Lung (tissue), 12 donors: ENCODE data around the gene MON1B. TPM values are rescaled to one million over a fixed set of nuclear protein-coding genes. Genes with fewer than 3 reads are reported as not detected.

Source experiments
- ATAC-seq: fragments of 200-7000 bp; cut with Tn5 transposase; one replicate; pipeline ENCODE4 v1.9.1; 2020; ENCODE audit warnings: moderate number of reproducible peaks; ENCODE audit not compliant: insufficient read depth, low FRiP score
- DNase-seq, 3 donors: peaks; one replicate each; pipeline ENCODE4 v3.0.0-alpha.2; 2013 to 2017
- H3K27ac ChIP-seq, 2 donors: one replicate each; pipeline ENCODE4 v1.5.1; 2013; ENCODE audit warnings: mild to moderate bottlenecking in 2 of 2, moderate library complexity in 2 of 2, control low read depth in 1 of 2, inconsistent platforms in 1 of 2, low read depth in 1 of 2, low read length in 1 of 2
- H3K27me3 ChIP-seq, 3 donors: one replicate each; pipeline ENCODE4 v1.5.1; 2013; ENCODE audit warnings: low read length in 2 of 3; ENCODE audit not compliant: control insufficient read depth in 3 of 3, insufficient read depth in 3 of 3
- H3K36me3 ChIP-seq, 4 donors: one replicate each; pipeline ENCODE4 v1.5.1; 2013; ENCODE audit warnings: low read length in 4 of 4, mild to moderate bottlenecking in 1 of 4, moderate library complexity in 1 of 4; ENCODE audit not compliant: control insufficient read depth in 4 of 4, insufficient read depth in 4 of 4
- H3K4me1 ChIP-seq, 5 donors: one replicate each; pipeline ENCODE4 v1.5.1; 2013; ENCODE audit warnings: low read length in 5 of 5, mild to moderate bottlenecking in 2 of 5, moderate library complexity in 1 of 5; ENCODE audit not compliant: control insufficient read depth in 5 of 5, insufficient read depth in 5 of 5
- H3K4me3 ChIP-seq: one replicate; pipeline ENCODE4 v1.5.1; 2013; ENCODE audit warnings: mild to moderate bottlenecking, control low read depth, moderate library complexity
- H3K9ac ChIP-seq, 2 donors: one replicate each; pipeline ENCODE4 v1.5.1; 2013; ENCODE audit warnings: low read length in 2 of 2, control low read depth in 1 of 2; ENCODE audit not compliant: insufficient read depth in 1 of 2
- H3K9me3 ChIP-seq, 4 donors: one replicate each; pipeline ENCODE4 v1.5.1; 2013; ENCODE audit warnings: low read length in 3 of 4, mild to moderate bottlenecking in 1 of 4, moderate library complexity in 1 of 4; ENCODE audit not compliant: control insufficient read depth in 4 of 4, insufficient read depth in 3 of 4
- CTCF ChIP-seq: IDR thresholded peaks from 2 replicates; pipeline ENCODE4 v1.5.1; 2012; ENCODE audit warnings: mild to moderate bottlenecking; ENCODE audit errors: control extremely low read depth, extremely low read depth
- whole genome bisulfite sequencing, 2 donors: extraction: QIAGEN DNeasy Blood & Tissue Kit; methylation state at CpG; one replicate each; pipeline ENCODE4 v1.1.7; 2013; 5-methylcytosine and 5-hydroxymethylcytosine counted together
- polyA plus RNA-seq, 2 donors: library from polyadenylated mRNA; stranded (reverse); fragments of 200-250 nt; gene quantifications; one replicate each; pipeline ENCODE4 v1.2.1, GENCODE V29; 2013
- total RNA-seq, 2 donors: library from RNA; depleted of rRNA in 1 of 2; stranded (reverse); fragments of >200 nt in 1 of 2; gene quantifications; one replicate each; pipeline ENCODE4 v1.2.1, GENCODE V29; 2014 to 2021
- donor health status: control.
- donor health status: control.
- donor health status: Bipolar disorder and iron deficiency.
- donor health status: healthy.
- donor health status: DM: yes; HTN: yes; CAD: no.

Gene MON1B
- total and polyA plus RNA-seq, 4 donors = 8.8 to 77.8 (median 23.8) TPM

- no peak for TF ChIP-seq CTCF
- Histone ChIP-seq H3K27me3 (no peaks in the 10 kb centered on the region), H3K9me3 (no peaks in the 10 kb centered on the region), H3K27ac (no peak within 1 kb of the TSS), H3K4me1 (no peaks in the 10 kb centered on the region), H3K36me3 (peaks cover 9 to 44% (median 17%) of the 10 kb centered on the region in 4 donors), H3K9ac (no peak within 1 kb of the TSS), H3K4me3 (no peak within 1 kb of the TSS)
- DNase-seq (no peak), ATAC-seq (no peak)
- WGBS, 2 donors = 92 to 96% methylated on average over 18 of the region's 18 CpGs
Measured at GRCh38 chr16:77199211-77199610, 8.2 kb downstream of the MON1B start, which contains the start of gene SYCE1L. SYCE1L (plus strand) TSS chr16:77199408; CDS start chr16:77199452, 44 bp downstream.

- H3K4me1 ChIP-seq = no peaks in the 10 kb centered on the region
- 85 to 92% methylated on average over 2 of the region's 2 CpGs for WGBS, 2 donors
- no peak overlapping the region for H3K4me3 ChIP-seq
- no peaks in the 10 kb centered on the region for H3K27me3 ChIP-seq
- H3K9me3 ChIP-seq = no peaks in the 10 kb centered on the region
- H3K36me3 ChIP-seq = no peaks in the 10 kb centered on the region
- DNase-seq = no peak
- no peak for ATAC-seq
- H3K9ac ChIP-seq = no peak overlapping the region
- TF ChIP-seq CTCF = no peak
- no peak overlapping the region for H3K27ac ChIP-seq
Measured at GRCh38 chr16:77206533-77206932, 15.5 kb downstream of the MON1B start.

GRCh38 chr16:77207030-77207429 is 16.0 kb downstream of the MON1B start:
- H3K27ac ChIP-seq = no peak overlapping the region
- no peaks in the 10 kb centered on the region for H3K27me3 ChIP-seq
- peaks cover 0 to 4% (median 0%) of the 10 kb centered on the region in 5 donors for H3K4me1 ChIP-seq
- no peaks in the 10 kb centered on the region for H3K9me3 ChIP-seq
- no peak overlapping the region for H3K4me3 ChIP-seq
- peak in 2 of 3 donors; percentile 24 to 31 for DNase-seq
- TF ChIP-seq CTCF = no peak
- no peaks in the 10 kb centered on the region for H3K36me3 ChIP-seq
- 69 to 77% methylated on average over 5 of the region's 5 CpGs for WGBS, 2 donors
- H3K9ac ChIP-seq = no peak overlapping the region
- no peak for ATAC-seq

GRCh38 chr16:77208382-77208781 is 17.4 kb downstream of the MON1B start:
- 80 to 99% methylated on average over 3 of the region's 3 CpGs for whole genome bisulfite sequencing, 2 donors
- no peak overlapping the region for H3K4me3 ChIP-seq
- H3K27me3 ChIP-seq = no peaks in the 10 kb centered on the region
- TF ChIP-seq CTCF = no peak
- H3K4me1 ChIP-seq = peaks cover 0 to 11% (median 0%) of the 10 kb centered on the region in 5 donors
- H3K27ac ChIP-seq = no peak overlapping the region
- DNase-seq = no peak
- no peaks in the 10 kb centered on the region for H3K9me3 ChIP-seq
- no peak overlapping the region for H3K9ac ChIP-seq
- H3K36me3 ChIP-seq = no peaks in the 10 kb centered on the region
- no peak for ATAC-seq
